RPMI7951 (cell line): ENCODE data around the gene CLEC4F. TPM values are rescaled to one million over a fixed set of nuclear protein-coding genes. Genes with fewer than 3 reads are reported as not detected.
A peak's percentile ranks its signal among the peaks of the same experiment; 100 is the strongest.

Experiments
- DNase-seq: peaks from one replicate; pipeline ENCODE4 v3.0.0-alpha.2; 2012; ENCODE audit warnings: low read depth
- total RNA-seq: library from RNA; depleted of rRNA; stranded (reverse); fragments of >200 nt; shearing (Covaris generic); gene quantifications from 2 replicates; pipeline ENCODE4 v1.2.3, GENCODE V29; 2014; rRNA removed

CLEC4F gene
- total RNA-seq = not detected in 2 replicates

GRCh38 chr2:70820499-70820898, at the start of gene CLEC4F:
CLEC4F (minus strand) TSS chr2:70820599; CDS start chr2:70820523, 76 bp downstream.
- no peak for DNase-seq

- no peak for DNase-seq
Observed at GRCh38 chr2:70868970-70869369, 48.6 kb upstream of the CLEC4F start.

GRCh38 chr2:70861777-70862625, 41.6 kb upstream of the CLEC4F start:
- DNase-seq = peak; percentile 72

- peak; percentile 50 for DNase-seq
Observed at GRCh38 chr2:70855667-70856066, 35.3 kb upstream of the CLEC4F start.

- no peak for DNase-seq
Observed at GRCh38 chr2:70854411-70854810, 34.0 kb upstream of the CLEC4F start.

- DNase-seq = no peak
Observed at GRCh38 chr2:70852824-70853223, 32.4 kb upstream of the CLEC4F start.

- no peak for DNase-seq
Observed at GRCh38 chr2:70851704-70852103, 31.3 kb upstream of the CLEC4F start.

- DNase-seq = peak; percentile 44
Observed at GRCh38 chr2:70850925-70851324, 30.5 kb upstream of the CLEC4F start.

- DNase-seq = no peak
Observed at GRCh38 chr2:70842401-70842800, 22.0 kb upstream of the CLEC4F start.

GRCh38 chr2:70837980-70838925, 17.9 kb upstream of the CLEC4F start:
- no peak for DNase-seq

- no peak for DNase-seq
Observed at GRCh38 chr2:70835643-70836042, 15.2 kb upstream of the CLEC4F start, which contains the start of gene CD207. CD207 (minus strand) TSS chr2:70835816; CDS start chr2:70835776, 40 bp downstream.

- no peak for DNase-seq
Observed at GRCh38 chr2:70834881-70835280, 14.5 kb upstream of the CLEC4F start.

GRCh38 chr2:70834106-70834505, 13.7 kb upstream of the CLEC4F start:
- DNase-seq = no peak

GRCh38 chr2:70833246-70833645, 12.8 kb upstream of the CLEC4F start:
- DNase-seq = no peak

GRCh38 chr2:70832386-70832785, 12.0 kb upstream of the CLEC4F start:
- DNase-seq = no peak

- no peak for DNase-seq
Observed at GRCh38 chr2:70831861-70832260, 11.5 kb upstream of the CLEC4F start.

- no peak for DNase-seq
Observed at GRCh38 chr2:70830366-70830765, 10.0 kb upstream of the CLEC4F start.

- DNase-seq = no peak
Observed at GRCh38 chr2:70829916-70830315, 9.5 kb upstream of the CLEC4F start.

GRCh38 chr2:70828914-70829824, 8.8 kb upstream of the CLEC4F start:
- DNase-seq = no peak

GRCh38 chr2:70828115-70828514, 7.7 kb upstream of the CLEC4F start:
- DNase-seq = no peak

GRCh38 chr2:70827388-70827787, 7.0 kb upstream of the CLEC4F start:
- DNase-seq = no peak
